Stomach (tissue), 4 donors: ENCODE data around the gene ARL2.

ENCODE experiments used
- CTCF ChIP-seq, 7 experiments: fragments of 450-650 bp in 4 of 7; fragments of 200-600 bp in 3 of 7; sonication (generic) in 3 of 7; IDR thresholded peaks; one replicate each; pipeline ENCODE4 v1.5.1; 2016 to 2019; ENCODE audit warnings: antibody characterized with exemption in 7 of 7, control low read depth in 2 of 7, mild to moderate bottlenecking in 1 of 7
- POLR2A ChIP-seq, 4 donors: fragments of 450-650 bp; IDR thresholded peaks; one replicate each; pipeline ENCODE4 v1.6.1; 2016; ENCODE audit warnings: antibody characterized with exemption in 4 of 4, control low read depth in 2 of 4, mild to moderate bottlenecking in 1 of 4, moderate library complexity in 1 of 4
- POLR2AphosphoS5 ChIP-seq, 3 donors: sonication (generic); formaldehyde crosslinking; IDR thresholded peaks; one replicate each; pipeline ENCODE4 v1.6.1; 2016; ENCODE audit warnings: antibody characterized with exemption in 3 of 3

- TF ChIP-seq CTCF (IDR thresholded peaks at IDR 0.05) (no peak), POLR2A (IDR thresholded peaks at IDR 0.05) (no peak), POLR2AphosphoS5 (IDR thresholded peaks at IDR 0.05) (no peak)
Measured at GRCh38 chr11:65035579-65035978, 21.6 kb downstream of the ARL2 start.
